ENCODE results near the gene TMC1. TPM values are rescaled to one million over a fixed set of nuclear protein-coding genes. Genes with fewer than 3 reads are reported as not detected.

TMC1 gene
- total RNA-seq, 1 donor from 2014 or later, result not detected

- Mint-ChIP-seq H3K36me3 (ENCODE audit: low read depth) (peaks cover 2% of the 10 kb centered on the region), H3K4me1 (ENCODE audit: low read depth) (no peaks in the 10 kb centered on the region)
- TF ChIP-seq CTCF (IDR thresholded peaks at IDR 0.05), result no peak
These were observed 353.8 kb downstream of the TMC1 start for GRCh38 chr9:72875221-72875620.

GRCh38 chr9:72880821-72881220, 359.4 kb downstream of the TMC1 start:
- Mint-ChIP-seq H3K36me3 (ENCODE audit: low read depth) (peaks cover 2% of the 10 kb centered on the region), H3K4me3 (ENCODE audit: unreplicated experiment) (no peak overlapping the region), H3K27me3 (ENCODE audit: low read depth) (peaks cover 21% of the 10 kb centered on the region), H3K9me3 (ENCODE audit: low read depth) (peaks cover 7% of the 10 kb centered on the region), H3K27ac (ENCODE audit: unreplicated experiment) (no peak overlapping the region), H3K4me1 (ENCODE audit: low read depth) (no peaks in the 10 kb centered on the region)
- TF ChIP-seq CTCF (IDR thresholded peaks at IDR 0.05), result no peak
- no peak for DNase-seq (ENCODE audit: low spot score)

More at GRCh38 chr9:72875221-72875620, 353.8 kb downstream of the TMC1 start:
- DNase-seq (ENCODE audit: low spot score), result no peak
- H3K4me3 Mint-ChIP-seq (ENCODE audit: unreplicated experiment), result no peak overlapping the region
- H3K9me3 Mint-ChIP-seq (ENCODE audit: low read depth), result peaks cover 7% of the 10 kb centered on the region
- no peak overlapping the region for H3K27ac Mint-ChIP-seq (ENCODE audit: unreplicated experiment)
- H3K27me3 Mint-ChIP-seq (ENCODE audit: low read depth), result peaks cover 3% of the 10 kb centered on the region

GRCh38 chr9:72882117-72882775, 360.8 kb downstream of the TMC1 start:
- Mint-ChIP-seq H3K9me3 (ENCODE audit: low read depth) (peaks cover 7% of the 10 kb centered on the region), H3K4me3 (ENCODE audit: unreplicated experiment) (no peak overlapping the region), H3K36me3 (ENCODE audit: low read depth) (peaks cover 2% of the 10 kb centered on the region), H3K27me3 (ENCODE audit: low read depth) (peaks cover 23% of the 10 kb centered on the region), H3K4me1 (ENCODE audit: low read depth) (no peaks in the 10 kb centered on the region), H3K27ac (ENCODE audit: unreplicated experiment) (no peak overlapping the region)
- no peak for TF ChIP-seq CTCF (IDR thresholded peaks at IDR 0.05)
- DNase-seq (ENCODE audit: low spot score), result no peak

GRCh38 chr9:72883875-72884274, 362.5 kb downstream of the TMC1 start:
- DNase-seq (ENCODE audit: low spot score), result no peak
- H3K27me3 Mint-ChIP-seq (ENCODE audit: low read depth), result peaks cover 22% of the 10 kb centered on the region
- TF ChIP-seq CTCF (IDR thresholded peaks at IDR 0.05), result no peak
- no peak overlapping the region for H3K4me3 Mint-ChIP-seq (ENCODE audit: unreplicated experiment)
- no peak overlapping the region for H3K27ac Mint-ChIP-seq (ENCODE audit: unreplicated experiment)
- H3K36me3 Mint-ChIP-seq (ENCODE audit: low read depth), result no peaks in the 10 kb centered on the region
- no peaks in the 10 kb centered on the region for H3K9me3 Mint-ChIP-seq (ENCODE audit: low read depth)
- H3K4me1 Mint-ChIP-seq (ENCODE audit: low read depth), result no peaks in the 10 kb centered on the region

- TF ChIP-seq CTCF (IDR thresholded peaks at IDR 0.05), result no peak
- H3K4me3 Mint-ChIP-seq (ENCODE audit: unreplicated experiment), result no peak overlapping the region
- no peak overlapping the region for H3K27ac Mint-ChIP-seq (ENCODE audit: unreplicated experiment)
- no peak for DNase-seq (ENCODE audit: low spot score)
- no peaks in the 10 kb centered on the region for H3K36me3 Mint-ChIP-seq (ENCODE audit: low read depth)
- no peaks in the 10 kb centered on the region for H3K4me1 Mint-ChIP-seq (ENCODE audit: low read depth)
- H3K9me3 Mint-ChIP-seq (ENCODE audit: low read depth), result no peaks in the 10 kb centered on the region
- peaks cover 23% of the 10 kb centered on the region for H3K27me3 Mint-ChIP-seq (ENCODE audit: low read depth)
These were observed 363.1 kb downstream of the TMC1 start for GRCh38 chr9:72884508-72884907.

Other genes with a start within 250 kb of the TMC1 start
- gene ZFAND5, start 156.4 kb upstream of the TMC1 start, total RNA-seq, result 151 to 163 TPM (median 157 TPM) in 3 replicates

Measured in chondrocyte (in vitro differentiated cells).